ENCODE results near the gene SMYD3.

GRCh38 chr1:245810789-245811337, 696.2 kb downstream of the SMYD3 start:
- TF ChIP-seq CTCF (IDR thresholded peaks at IDR 0.05 in 2 of 3, conservative IDR thresholded peaks at IDR 0.05 in 1 of 3; ENCODE audit: control insufficient read depth in 2 of 3, extremely low read depth in 1 of 3, insufficient read depth in 1 of 3, low read depth in 3 of 3, low read length in 3 of 3) (no peak), NR2C2 (IDR thresholded peaks at IDR 0.05; ENCODE audit: borderline replicate concordance, control insufficient read depth, insufficient read length, low read depth) (no peak), SMARCA5 (IDR thresholded peaks at IDR 0.05) (no peak), IRF3 (IDR thresholded peaks at IDR 0.05) (no peak), SP1 (IDR thresholded peaks at IDR 0.05; ENCODE audit: low read depth, low read length) (no peak), RAD21 (IDR thresholded peaks at IDR 0.05; ENCODE audit: insufficient read depth, low read depth, low read length) (no peak), MEF2A (IDR thresholded peaks at IDR 0.05; ENCODE audit: insufficient read depth, low read depth, low read length) (no peak), EZH2 (IDR thresholded peaks at IDR 0.05; ENCODE audit: borderline replicate concordance, control insufficient read depth, low read depth, low read length) (no peak)
